Anterior cingulate cortex (tissue), 58 donors: ENCODE measurements around the gene LHX3.

Source experiments
- DNase-seq, 58 donors: peaks; one replicate each; lab custom pipeline; 2025; lab: John Stamatoyannopoulos, UW

LHX3 gene

GRCh38 chr9:136182850-136183422 lies 22.0 kb downstream of the LHX3 start:
- DNase-seq: no peak

- no peak for DNase-seq
Observed at GRCh38 chr9:136182420-136182787, 22.5 kb downstream of the LHX3 start.

DNA sequence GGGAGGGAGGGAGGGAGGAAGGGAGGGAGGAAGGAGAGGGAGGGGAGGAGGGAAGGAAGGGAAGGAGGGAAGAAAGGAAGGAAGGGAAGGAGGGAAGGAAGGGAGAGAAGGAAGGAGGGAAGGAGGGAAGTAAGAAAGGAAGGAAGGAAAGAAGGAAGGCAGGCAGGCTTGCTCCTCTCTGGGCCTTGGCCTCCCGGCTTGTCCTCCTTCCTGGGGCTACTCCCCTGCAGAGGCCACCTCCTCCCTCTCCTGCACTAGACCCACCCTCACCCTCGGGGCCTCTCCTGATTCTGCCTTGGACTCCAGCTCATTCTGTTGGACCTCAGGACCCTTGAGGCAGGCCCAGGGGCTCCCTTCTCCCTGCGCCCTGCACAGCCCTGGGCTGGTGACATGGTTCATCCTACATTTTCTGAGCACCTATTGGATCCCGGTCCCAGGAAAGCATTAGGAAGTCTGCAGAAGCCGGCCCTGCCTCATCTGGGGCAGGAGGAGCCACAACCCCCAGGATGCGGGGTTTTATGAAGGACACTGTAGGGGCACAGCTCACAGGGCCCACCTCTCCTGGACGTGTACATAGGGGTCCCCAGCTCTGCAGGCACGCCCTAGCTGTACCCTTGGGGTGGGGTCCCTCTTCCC lies 23.0 kb downstream of the LHX3 start:
- no peak for DNase-seq

DNA sequence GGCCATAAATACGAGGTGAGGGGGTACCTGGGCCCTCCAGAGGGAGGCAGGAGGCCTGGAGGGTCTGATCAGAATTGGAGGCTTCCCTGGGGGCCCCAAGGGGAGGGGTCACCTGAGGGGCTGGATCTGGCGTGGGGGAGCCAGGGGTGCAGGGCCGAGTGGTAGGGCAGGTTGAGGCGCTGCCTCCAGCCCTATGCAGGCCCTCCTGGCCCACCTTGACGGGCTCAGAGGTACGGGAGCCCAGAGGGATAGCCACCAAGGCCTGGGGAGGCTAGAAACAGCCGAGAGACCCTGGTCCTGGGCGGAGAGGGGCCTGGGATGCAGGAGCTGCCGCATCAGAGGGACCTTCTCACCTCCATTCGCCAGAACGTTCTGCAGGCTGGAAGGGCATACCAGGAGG lies 24.3 kb downstream of the LHX3 start:
- DNase-seq: no peak

DNA sequence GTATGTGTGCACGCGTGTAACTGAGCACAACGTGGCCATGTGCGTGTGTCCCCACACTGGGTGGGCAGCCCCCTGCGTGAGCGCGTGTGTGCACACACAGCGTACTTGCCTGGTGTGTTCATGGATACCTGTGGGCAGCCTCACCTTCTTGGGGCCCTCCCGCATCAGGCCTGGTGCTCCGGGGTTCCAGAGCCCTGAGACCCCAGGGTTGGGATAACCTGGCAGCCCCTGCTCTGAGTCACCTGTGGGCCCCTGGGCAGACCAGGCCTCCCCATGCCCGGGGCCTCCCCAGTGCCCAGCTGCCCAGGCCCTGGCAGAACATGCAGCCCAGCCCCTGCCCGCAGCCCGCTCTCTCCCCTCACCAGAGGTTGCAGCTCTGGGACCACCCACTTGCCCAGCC lies 25.2 kb downstream of the LHX3 start:
- no peak for DNase-seq

DNA sequence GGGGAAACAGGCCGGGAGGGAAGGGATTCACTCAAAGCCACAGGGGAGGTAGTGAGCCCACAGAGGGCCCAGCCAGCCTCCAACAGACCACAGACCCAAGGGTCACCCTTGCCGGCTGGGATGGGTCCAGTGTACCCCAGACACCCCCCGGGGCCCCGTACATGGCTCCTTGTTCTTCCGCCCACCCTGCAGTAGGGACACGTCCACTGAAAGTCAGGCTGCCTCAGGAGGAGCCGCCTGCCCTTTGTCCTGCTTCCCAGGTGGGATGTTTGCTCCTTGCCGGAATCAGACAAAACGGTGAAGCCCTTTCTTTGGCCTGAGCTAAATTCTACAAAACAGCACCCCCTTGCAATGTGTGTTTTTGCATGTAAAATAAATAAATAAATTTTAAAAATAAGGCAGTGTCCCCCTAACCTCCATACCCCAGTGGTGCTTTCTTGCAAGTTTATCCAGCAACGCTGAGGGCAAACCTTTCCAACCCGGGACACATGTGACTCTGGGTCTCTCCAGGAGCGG lies 25.8 kb downstream of the LHX3 start:
- no peak for DNase-seq

DNA sequence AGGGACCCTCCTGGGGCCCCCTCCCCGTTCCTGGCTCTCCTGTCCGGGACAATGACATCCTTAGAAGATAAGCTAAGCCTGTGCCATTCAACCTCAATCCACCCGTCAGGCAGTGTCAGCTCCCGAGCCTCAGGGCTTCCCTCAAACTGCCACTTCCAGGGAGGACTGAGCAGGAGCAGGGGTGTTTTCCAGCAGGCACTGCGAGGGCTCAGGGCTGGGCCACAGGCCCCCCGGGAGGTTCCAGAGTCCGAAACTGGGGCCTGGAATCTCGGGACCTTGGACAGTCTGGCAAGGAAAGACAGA lies 26.2 kb downstream of the LHX3 start:
- DNase-seq: no peak

DNA sequence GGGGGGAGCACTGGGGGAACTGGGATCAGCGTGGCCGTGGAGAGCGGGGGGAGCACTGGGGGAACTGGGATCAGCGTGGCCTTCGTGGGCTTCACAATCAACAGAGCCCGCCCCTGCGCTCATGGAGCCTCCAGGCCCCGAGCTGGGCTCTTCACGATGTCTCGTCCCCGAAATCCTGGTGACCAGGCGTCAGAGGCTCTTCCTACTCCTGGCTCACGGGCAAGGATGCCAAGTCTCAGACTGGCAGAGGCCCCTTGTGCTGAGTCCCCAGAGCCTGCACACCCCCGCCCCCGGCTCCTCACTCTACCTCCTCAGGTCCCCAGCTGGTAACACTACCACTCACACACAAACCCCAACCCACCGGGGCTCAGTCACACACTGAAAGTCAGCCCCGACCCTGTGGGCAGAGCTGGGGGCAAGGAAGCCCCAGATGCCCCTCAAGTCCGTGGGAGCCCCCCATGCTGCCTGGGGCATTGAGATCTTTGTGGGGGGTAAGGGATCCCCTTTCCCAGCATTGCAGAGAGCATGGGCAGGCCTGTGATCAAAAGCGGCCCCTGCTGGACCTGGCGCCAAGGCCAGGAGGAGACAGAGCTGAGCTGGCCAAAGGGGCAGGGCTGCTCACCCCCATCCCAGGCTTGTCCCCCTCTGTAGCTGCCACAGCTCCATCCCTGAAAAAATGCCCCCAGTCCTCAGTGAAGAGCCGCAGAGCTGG lies 26.7 kb downstream of the LHX3 start:
- DNase-seq: no peak

GRCh38 chr9:136177224-136177623 lies 27.7 kb downstream of the LHX3 start:
- DNase-seq: peak in 1 of 58 donors; percentile 5

DNA sequence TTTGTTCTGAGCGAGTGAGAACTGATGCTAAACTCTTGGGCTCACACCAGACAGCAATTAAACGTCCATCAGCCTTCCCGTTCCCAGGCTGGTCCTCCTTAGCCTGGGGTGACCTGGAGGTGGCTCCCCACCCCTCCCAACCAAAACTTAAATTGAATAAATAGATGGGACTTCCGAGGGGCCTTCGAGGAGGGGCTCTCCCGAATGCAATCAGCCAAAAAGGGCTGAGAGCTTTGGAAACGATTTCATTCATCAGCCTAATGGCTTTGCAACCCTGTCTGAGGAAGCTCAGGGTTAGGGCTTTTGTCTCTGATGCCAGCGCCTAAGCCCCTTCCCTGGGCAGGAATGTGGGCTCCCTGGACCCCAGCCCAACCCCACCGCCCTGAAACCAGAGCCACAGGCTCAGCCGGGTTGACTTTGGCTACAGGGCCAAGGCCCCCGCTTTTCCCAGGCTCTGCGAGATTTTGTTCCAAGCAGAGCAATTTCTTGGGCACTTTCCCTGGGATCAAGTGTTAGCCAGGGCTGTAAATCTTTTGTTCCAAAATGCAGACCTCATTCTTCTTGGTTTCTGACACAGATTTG lies 29.2 kb downstream of the LHX3 start:
- DNase-seq: peak in 6 of 58 donors; percentile 9 to 45 (median 19)

GRCh38 chr9:136174779-136175615 lies 29.9 kb downstream of the LHX3 start:
- DNase-seq: peak in 1 of 58 donors; percentile 4

GRCh38 chr9:136173648-136174290 lies 31.2 kb downstream of the LHX3 start:
- no peak for DNase-seq

DNA sequence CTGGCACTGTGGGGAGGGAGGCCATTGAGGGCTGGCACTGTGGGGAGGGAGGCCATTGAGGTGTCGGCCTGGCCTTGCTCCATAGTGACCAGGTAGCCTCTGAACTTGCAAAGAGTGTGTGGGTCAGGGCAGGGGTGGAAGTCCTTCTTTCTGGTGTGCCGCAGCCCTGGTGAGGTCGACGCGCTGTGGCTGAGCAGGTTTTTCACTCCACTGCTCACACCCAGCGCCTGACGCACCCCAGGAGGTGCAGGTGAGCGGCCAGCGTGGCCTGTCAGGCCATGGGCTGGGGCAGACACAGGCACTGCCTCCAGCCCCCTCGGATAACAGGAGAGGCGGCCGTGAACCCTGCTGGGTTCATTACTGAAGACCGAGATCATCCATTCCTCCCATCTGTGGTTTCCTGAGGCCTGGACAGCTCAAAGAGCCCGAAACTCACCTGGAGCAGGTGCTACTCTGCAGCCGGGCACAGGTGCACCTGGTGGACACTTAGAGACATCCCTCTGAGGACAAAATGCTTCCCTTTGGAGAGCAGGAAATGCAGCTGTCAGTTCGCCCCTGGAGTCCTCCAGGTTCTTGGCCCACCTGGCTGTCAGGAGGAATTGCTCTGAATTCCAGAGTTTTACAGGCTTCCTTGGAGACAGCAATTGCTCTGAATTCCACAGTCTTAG lies 32.4 kb downstream of the LHX3 start:
- no peak for DNase-seq

DNA sequence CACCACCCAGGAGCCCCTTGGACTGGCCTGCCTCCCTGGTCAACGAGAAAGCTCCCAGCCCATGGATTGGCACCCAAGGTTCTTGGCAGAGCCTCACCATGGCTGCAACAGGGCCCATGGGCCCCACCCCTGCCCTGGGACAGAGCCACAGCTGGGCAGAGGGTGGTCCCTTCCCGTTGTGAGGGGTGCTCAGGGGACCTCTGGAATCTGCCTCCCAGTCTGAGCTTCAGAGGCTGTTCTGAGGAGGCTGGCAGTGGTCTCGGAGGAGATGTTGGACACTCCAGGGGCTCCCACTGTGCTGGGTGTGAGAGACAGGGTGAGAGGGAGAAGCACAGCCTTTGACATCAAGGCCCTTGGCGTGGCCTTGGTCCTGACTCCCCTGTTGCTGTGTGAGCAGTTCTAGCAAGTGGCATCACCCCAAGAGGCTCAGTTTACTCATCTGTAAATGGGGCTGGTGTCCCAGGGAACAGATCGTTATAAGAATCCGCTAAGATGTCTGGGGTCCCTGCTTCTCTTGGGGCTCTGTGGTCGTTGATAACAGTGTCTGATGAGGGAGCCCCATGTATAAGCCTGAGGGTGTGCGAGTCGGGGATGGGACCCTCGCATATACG lies 33.0 kb downstream of the LHX3 start:
- DNase-seq: no peak

GRCh38 chr9:136171009-136171800 lies 33.7 kb downstream of the LHX3 start:
- DNase-seq: no peak

DNA sequence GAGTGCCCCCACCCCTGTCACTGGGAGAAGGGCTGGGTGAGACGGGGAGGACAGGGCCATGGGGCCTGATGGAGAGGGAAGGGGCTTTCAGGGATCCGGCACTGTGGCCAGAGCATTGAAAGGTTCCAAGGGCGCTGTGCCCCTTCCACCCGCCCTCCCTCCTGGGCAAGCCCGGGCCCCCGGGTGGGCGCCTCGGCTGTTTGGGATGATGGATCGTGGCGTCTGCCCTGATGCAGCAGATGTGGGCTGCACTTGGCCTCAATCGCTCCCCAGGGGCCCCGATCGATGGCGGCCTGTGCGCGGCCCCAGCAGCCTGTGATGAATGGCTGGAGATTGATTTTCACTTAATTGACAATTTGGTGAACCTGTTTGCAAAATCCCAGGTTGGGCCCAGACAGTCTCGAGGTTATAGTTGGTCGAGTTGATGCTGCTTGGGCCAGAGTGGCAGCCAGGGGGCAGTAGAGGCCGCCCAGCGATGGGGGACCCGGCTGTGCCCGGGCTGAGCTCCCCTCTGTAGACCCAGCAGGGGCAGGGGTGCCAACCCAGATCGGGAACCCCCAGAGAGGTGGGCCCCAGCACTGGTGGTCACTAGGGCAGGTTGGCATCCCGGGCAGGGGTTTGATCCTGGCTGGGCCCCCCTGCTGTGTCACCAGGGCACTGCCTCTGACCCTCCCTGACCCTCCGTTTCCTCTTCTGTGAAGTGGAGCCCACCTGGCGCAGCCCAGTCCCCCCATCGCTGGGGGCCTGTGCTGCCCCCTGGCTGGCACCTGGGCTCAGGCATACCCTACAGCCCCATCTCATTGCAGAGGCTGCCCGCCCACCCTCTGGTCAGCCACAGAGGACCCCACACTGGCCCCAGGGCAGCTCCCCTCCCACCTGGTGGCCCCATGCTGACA lies 34.7 kb downstream of the LHX3 start:
- DNase-seq: peak in 10 of 58 donors; percentile 1 to 35 (median 8)

DNA sequence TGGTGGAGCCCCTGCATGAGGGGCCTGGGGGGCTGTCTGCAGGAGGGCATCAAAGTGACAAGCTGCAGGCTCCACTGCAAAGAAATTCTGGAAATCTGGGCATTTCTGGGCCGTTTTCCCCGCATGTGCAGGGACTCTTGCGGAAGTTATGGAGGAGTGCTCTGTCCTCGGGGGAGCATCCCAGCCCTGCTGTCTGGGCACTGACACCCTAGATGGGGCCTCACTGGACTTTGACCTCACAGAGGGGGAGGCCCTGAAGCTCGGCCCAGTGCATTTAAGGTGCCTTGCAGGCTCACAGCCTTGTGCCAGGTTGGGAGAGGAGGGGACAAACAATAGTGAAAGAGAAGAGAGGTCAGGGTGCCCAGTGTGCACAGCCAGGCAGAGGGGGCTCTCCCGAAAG lies 35.4 kb downstream of the LHX3 start:
- DNase-seq: no peak
